GM23248 (cell line): ENCODE data around the gene NCR2. TPM values are rescaled to one million over a fixed set of nuclear protein-coding genes. Genes with fewer than 3 reads are reported as not detected.
A peak's percentile ranks its signal among the peaks of the same experiment; 100 is the strongest.

Source experiments
- DNase-seq: peaks from one replicate; pipeline ENCODE4 v3.0.0-alpha.2; 2015
- H2AFZ ChIP-seq: fragments of 200-600 bp; sonication (generic); 2 replicates; pipeline ENCODE4 v1.6.1; 2016; ENCODE audit warnings: antibody characterized with exemption
- H3F3A ChIP-seq: fragments of 200-600 bp; sonication (generic); 2 replicates; pipeline ENCODE4 v1.6.1; 2016; ENCODE audit warnings: mild to moderate bottlenecking, antibody characterized with exemption, mixed run types; ENCODE audit not compliant: insufficient read depth
- H3K27ac ChIP-seq: fragments of 200-600 bp; sonication (generic); 2 replicates; pipeline ENCODE4 v1.5.1; 2016; ENCODE audit warnings: mild to moderate bottlenecking
- H3K27me3 ChIP-seq: fragments of 200-600 bp; sonication (generic); replicated peaks from 2 replicates; pipeline ENCODE4 v1.6.1; 2016; ENCODE audit warnings: mild to moderate bottlenecking; ENCODE audit not compliant: insufficient read depth
- H3K36me3 ChIP-seq: fragments of 200-600 bp; sonication (generic); 2 replicates; pipeline ENCODE4 v1.6.1; 2016; ENCODE audit warnings: low read depth, mild to moderate bottlenecking
- H3K4me1 ChIP-seq: fragments of 200-600 bp; sonication (generic); 2 replicates; pipeline ENCODE4 v1.6.1; 2016; ENCODE audit warnings: mild to moderate bottlenecking; ENCODE audit not compliant: insufficient read depth
- H3K4me2 ChIP-seq: fragments of 200-600 bp; sonication (generic); one replicate; pipeline ENCODE4 v1.6.1; 2016; ENCODE audit warnings: mild to moderate bottlenecking; ENCODE audit not compliant: unreplicated experiment
- H3K4me3 ChIP-seq: fragments of 200-600 bp; sonication (generic); 2 replicates; pipeline ENCODE4 v1.5.1; 2016; ENCODE audit warnings: mild to moderate bottlenecking
- H3K79me2 ChIP-seq: fragments of 200-600 bp; sonication (generic); 2 replicates; pipeline ENCODE4 v1.6.1; 2016; ENCODE audit warnings: mild to moderate bottlenecking; ENCODE audit not compliant: insufficient read depth
- H3K9ac ChIP-seq: fragments of 200-600 bp; sonication (generic); 2 replicates; pipeline ENCODE4 v1.6.1; 2016; ENCODE audit warnings: mild to moderate bottlenecking
- H3K9me2 ChIP-seq: fragments of 200-600 bp; sonication (generic); 2 replicates; pipeline ENCODE4 v1.6.1; 2016; ENCODE audit warnings: mixed run types, mild to moderate bottlenecking, moderate library complexity; ENCODE audit not compliant: insufficient read depth
- H3K9me3 ChIP-seq: fragments of 200-600 bp; sonication (generic); one replicate; pipeline ENCODE4 v1.6.1; 2017; ENCODE audit warnings: low read depth
- H4K20me1 ChIP-seq: fragments of 200-600 bp; sonication (generic); 2 replicates; pipeline ENCODE4 v1.6.0; 2016; ENCODE audit not compliant: insufficient read depth
- EZH2 ChIP-seq: fragments of 200-600 bp; sonication (generic); IDR thresholded peaks from 2 replicates; pipeline ENCODE4 v1.6.1; 2018; ENCODE audit warnings: antibody characterized with exemption, mild to moderate bottlenecking; ENCODE audit not compliant: insufficient read depth, poor library complexity, severe bottlenecking
- EZH2phosphoT487 ChIP-seq: fragments of 200-600 bp; sonication (generic); IDR thresholded peaks from 2 replicates; pipeline ENCODE4 v1.6.1; 2018; ENCODE audit warnings: antibody characterized with exemption, moderate library complexity, mild to moderate bottlenecking, low read depth; ENCODE audit not compliant: insufficient read depth
- WGBS, 2 experiments: methylation state at CpG; one replicate each; pipeline ENCODE4 v1.1.6; 2015 to 2017; ENCODE audit warnings: low lambda C conversion rate in 2 of 2, low coverage in 1 of 2; ENCODE audit errors: missing lambda C conversion rate in 2 of 2; 5-methylcytosine and 5-hydroxymethylcytosine counted together
- in situ Hi-C: fragments of 300-500 bp; cut with MboI; formaldehyde crosslinking; loops from 2 replicates; pipeline ENCODE4 v1.15.0; 2020
- polyA plus RNA-seq: library from polyadenylated mRNA; unstranded; fragments of >200 nt; fragmentation: Nextera tagmentation; extraction: Ambion mirVana; gene quantifications from 2 replicates; pipeline ENCODE4 v1.2.1, GENCODE V29; 2016
- total RNA-seq: library from RNA; depleted of rRNA; stranded (reverse); fragments of >200 nt; shearing (Covaris generic); gene quantifications from 2 replicates; pipeline ENCODE4 v1.2.3, GENCODE V29; 2014; rRNA removed

Gene NCR2, protein sequence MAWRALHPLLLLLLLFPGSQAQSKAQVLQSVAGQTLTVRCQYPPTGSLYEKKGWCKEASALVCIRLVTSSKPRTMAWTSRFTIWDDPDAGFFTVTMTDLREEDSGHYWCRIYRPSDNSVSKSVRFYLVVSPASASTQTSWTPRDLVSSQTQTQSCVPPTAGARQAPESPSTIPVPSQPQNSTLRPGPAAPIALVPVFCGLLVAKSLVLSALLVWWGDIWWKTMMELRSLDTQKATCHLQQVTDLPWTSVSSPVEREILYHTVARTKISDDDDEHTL
- total RNA-seq (not detected in 2 replicates), polyA plus RNA-seq (not detected in 2 replicates)

DNA sequence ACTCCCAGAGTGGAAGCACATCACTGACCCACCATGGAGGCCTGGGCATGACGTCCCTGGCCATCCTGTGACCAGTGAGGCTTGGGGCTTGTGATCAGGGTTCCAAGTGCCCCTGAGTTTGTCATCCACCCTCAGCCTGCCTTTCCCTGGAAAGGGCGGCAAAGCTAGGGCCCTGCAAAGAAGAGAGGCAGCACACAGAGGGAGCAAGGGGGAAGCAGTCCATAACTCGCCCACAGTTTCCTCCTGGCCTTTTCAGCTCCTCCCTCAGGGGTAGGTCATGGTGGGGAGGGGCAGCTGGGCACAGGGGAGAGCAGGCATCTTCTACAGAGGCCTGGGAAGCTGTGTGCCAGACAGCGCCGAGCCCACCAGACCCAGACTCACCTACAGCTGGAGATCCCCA lies at the start of gene NCR2:
Gene NCR2, plus strand, starts transcription at position 313 of the 400 bp plus-strand sequence. CDS start 269 bp downstream, outside the sequence.
- H3K4me1 ChIP-seq, result no peaks in the 10 kb centered on the region
- no peaks in the 10 kb centered on the region for H4K20me1 ChIP-seq
- H3K36me3 ChIP-seq, result no peaks in the 10 kb centered on the region
- no peak within 1 kb of the TSS for H3K4me3 ChIP-seq
- H2AFZ ChIP-seq, result no peak within 1 kb of the TSS
- H3K27ac ChIP-seq, result no peak within 1 kb of the TSS
- H3K9me2 ChIP-seq, result no peaks in the 10 kb centered on the region
- H3K9me3 ChIP-seq, result no peaks in the 10 kb centered on the region
- H3F3A ChIP-seq, result no peaks in the 10 kb centered on the region
- WGBS, 2 experiments, result 61 to 66% methylated on average over 5 of the region's 5 CpGs
- no peak within 1 kb of the TSS for H3K9ac ChIP-seq
- no peaks in the 10 kb centered on the region for H3K79me2 ChIP-seq
- H3K27me3 ChIP-seq, result peaks cover 7% of the 10 kb centered on the region; the same call in 1 of the 2 replicates
- in situ Hi-C loops, result no loop called here
- TF ChIP-seq EZH2, result no peak
- H3K4me2 ChIP-seq, result no peak within 1 kb of the TSS
- no peak for DNase-seq

DNA sequence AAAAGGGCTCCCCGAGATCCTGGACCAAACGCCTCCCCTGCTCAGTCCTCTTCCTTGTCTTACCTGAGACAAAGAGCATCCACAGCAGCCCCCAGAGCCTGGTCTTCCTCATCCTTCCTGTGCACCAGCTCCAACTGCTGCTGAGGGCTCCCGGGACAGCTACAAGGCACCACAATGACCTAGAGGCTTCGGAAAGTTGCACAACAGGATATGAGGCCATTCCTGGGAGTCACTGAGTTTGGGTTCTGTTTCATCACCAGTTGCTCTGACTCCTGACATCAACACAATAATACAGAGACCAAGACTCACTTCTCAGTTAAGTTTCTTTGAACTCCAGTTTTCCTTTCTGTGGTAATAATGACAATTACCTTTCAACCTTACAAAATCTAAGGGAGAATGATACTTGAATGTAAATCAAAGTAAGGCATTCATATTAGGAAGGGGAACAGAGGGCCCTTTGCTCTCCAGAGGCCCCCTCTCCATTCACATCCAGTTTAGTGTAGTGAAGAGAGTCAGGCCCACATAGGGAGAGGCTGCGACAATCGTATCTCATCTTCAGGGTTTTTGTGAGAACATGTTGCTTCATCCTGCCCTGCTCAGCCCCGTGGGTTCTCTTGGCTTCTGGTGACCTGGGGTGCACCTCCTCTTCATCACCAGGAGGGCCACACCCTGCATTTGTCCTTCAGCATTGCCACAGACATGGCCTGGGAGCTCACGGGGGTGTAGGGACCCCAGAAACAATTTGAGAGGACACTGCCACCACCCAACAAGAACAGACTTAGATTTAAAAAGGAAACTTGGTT lies 48.7 kb upstream of the NCR2 start, which contains the start of gene TREM1:
Gene TREM1, minus strand, starts transcription at position 139 of the 803 bp plus-strand sequence. Its CDS starts 27 bp downstream, at position 112.
- in situ Hi-C loops, result no loop called here
- no peaks in the 10 kb centered on the region for H3K36me3 ChIP-seq
- peak within 1 kb of the TSS; percentile 5 for H3K4me2 ChIP-seq
- H3K9me3 ChIP-seq, result no peaks in the 10 kb centered on the region
- peak; percentile 87 for DNase-seq
- WGBS, 2 experiments, result 51 to 52% methylated on average over 8 of the region's 8 CpGs
- TF ChIP-seq EZH2, result no peak
- no peak for TF ChIP-seq EZH2phosphoT487
- H3K9me2 ChIP-seq, result no peaks in the 10 kb centered on the region
- no peaks in the 10 kb centered on the region for H3K79me2 ChIP-seq
- H2AFZ ChIP-seq, result no peak within 1 kb of the TSS
- peak within 1 kb of the TSS; percentile 50; the same call in 1 of the 2 replicates for H3K9ac ChIP-seq
- H4K20me1 ChIP-seq, result no peaks in the 10 kb centered on the region
- H3F3A ChIP-seq, result no peaks in the 10 kb centered on the region
- H3K4me3 ChIP-seq, result no peak within 1 kb of the TSS
- H3K27me3 ChIP-seq, result no peaks in the 10 kb centered on the region
- H3K27ac ChIP-seq, result peak within 1 kb of the TSS; percentile 54
- H3K4me1 ChIP-seq, result no peaks in the 10 kb centered on the region; the same call in 1 of the 2 replicates

GRCh38 chr6:41288030-41288753 lies 47.2 kb upstream of the NCR2 start:
- no peaks in the 10 kb centered on the region for H4K20me1 ChIP-seq
- H3F3A ChIP-seq, result no peaks in the 10 kb centered on the region
- no peaks in the 10 kb centered on the region for H3K36me3 ChIP-seq
- no peak overlapping the region for H3K4me2 ChIP-seq
- WGBS, 2 experiments, result 41 to 44% methylated on average over 6 of the region's 6 CpGs
- no peak overlapping the region for H3K27ac ChIP-seq
- DNase-seq, result peak; percentile 54
- H3K9me2 ChIP-seq, result no peaks in the 10 kb centered on the region
- in situ Hi-C loops, result no loop called here
- H3K79me2 ChIP-seq, result no peaks in the 10 kb centered on the region
- no peaks in the 10 kb centered on the region; the same call in 1 of the 2 replicates for H3K4me1 ChIP-seq
- no peak overlapping the region for H3K9ac ChIP-seq
- no peaks in the 10 kb centered on the region for H3K9me3 ChIP-seq
- H3K4me3 ChIP-seq, result no peak overlapping the region
- H2AFZ ChIP-seq, result no peak overlapping the region
- no peak for TF ChIP-seq EZH2phosphoT487
- H3K27me3 ChIP-seq, result no peaks in the 10 kb centered on the region

GRCh38 chr6:41288754-41289129 lies 46.7 kb upstream of the NCR2 start:
- Histone ChIP-seq H3K9me3 (no peaks in the 10 kb centered on the region), H3F3A (no peaks in the 10 kb centered on the region), H3K4me3 (no peak overlapping the region), H3K9me2 (no peaks in the 10 kb centered on the region), H3K27me3 (no peaks in the 10 kb centered on the region), H3K79me2 (no peaks in the 10 kb centered on the region), H3K9ac (no peak overlapping the region), H4K20me1 (no peaks in the 10 kb centered on the region), H3K4me1 (no peaks in the 10 kb centered on the region; the same call in 1 of the 2 replicates), H3K27ac (no peak overlapping the region), H2AFZ (no peak overlapping the region), H3K4me2 (no peak overlapping the region), H3K36me3 (no peaks in the 10 kb centered on the region)
- 83 to 90% methylated on average over 2 of the region's 2 CpGs for WGBS, 2 experiments
- in situ Hi-C loops, result no loop called here
- TF ChIP-seq EZH2phosphoT487 (no peak), EZH2 (no peak)
- no peak for DNase-seq
